H1 (cell line): Measurements from ENCODE around the gene DUOXA1. TPM values are rescaled to one million over a fixed set of nuclear protein-coding genes. Genes with fewer than 3 reads are reported as not detected.

Experiments used
- CTCF ChIA-PET: fragments of 300-600 bp; sonication (Branson Sonifier 250); formaldehyde crosslinking; loops from one replicate; lab custom pipeline; 2021; ENCODE audit not compliant: partially characterized antibody; lab: Charles Lee
- POLR2A ChIA-PET: fragments of 300-600 bp; sonication (Branson Sonifier 250); formaldehyde crosslinking; loops from one replicate; lab custom pipeline; 2021; ENCODE audit warnings: inconsistent platforms; ENCODE audit not compliant: partially characterized antibody; lab: Charles Lee
- DNase-seq, 2 experiments: peaks; one replicate each; pipeline versions ENCODE4 v3.0.0 to v3.0.0-alpha.2; 2010 to 2022; ENCODE audit warnings: low spot score in 2 of 2, low read depth in 1 of 2, mixed read lengths in 1 of 2
- FAIRE-seq: peaks from 2 replicates; lab custom pipeline; 2011; peaks lifted over from hg19 to GRCh38; lab: Jason Lieb, UNC
- H2AFZ ChIP-seq: 2 replicates; pipeline ENCODE4 v1.8.1; 2012; ENCODE audit warnings: low read length, inconsistent platforms
- H2AK5ac ChIP-seq: 2 replicates; pipeline ENCODE4 v1.6.1; 2013; ENCODE audit warnings: low read depth, low read length
- H2BK120ac ChIP-seq: replicated peaks from 2 replicates; pipeline ENCODE3; 2013; ENCODE audit warnings: low read depth, low read length, inconsistent platforms
- H2BK12ac ChIP-seq: 2 replicates; pipeline ENCODE4 v1.6.1; 2013; ENCODE audit warnings: low read depth, low read length
- H2BK15ac ChIP-seq: 2 replicates; pipeline ENCODE4 v1.6.1; 2013; ENCODE audit warnings: low read length
- H2BK20ac ChIP-seq: 2 replicates; pipeline ENCODE4 v1.6.1; 2013; ENCODE audit warnings: low read length
- H2BK5ac ChIP-seq: 2 replicates; pipeline ENCODE4 v1.6.1; 2013; ENCODE audit warnings: low read depth, low read length
- H3K14ac ChIP-seq: 2 replicates; pipeline ENCODE4 v1.6.1; 2013; ENCODE audit warnings: inconsistent platforms; ENCODE audit not compliant: insufficient read length
- H3K18ac ChIP-seq: 2 replicates; pipeline ENCODE4 v1.6.1; 2013; ENCODE audit warnings: low read length; ENCODE audit errors: extremely low read depth
- H3K23ac ChIP-seq: 2 replicates; pipeline ENCODE4 v1.6.1; 2013; ENCODE audit warnings: inconsistent platforms; ENCODE audit not compliant: insufficient read length
- H3K23me2 ChIP-seq: 2 replicates; pipeline ENCODE4 v1.6.1; 2013; ENCODE audit warnings: low read depth, low read length
- H3K27ac ChIP-seq: 2 replicates; pipeline ENCODE4 v1.6.1; 2011; ENCODE audit warnings: low read depth, low read length, inconsistent platforms
- H3K27me3 ChIP-seq, 4 experiments: replicated peaks in 1 of 4; 1 replicate in 1 of 4; 2 replicates in 3 of 4; pipeline versions ENCODE4 v1.6.1 to v1.8.1; 2011 to 2013; ENCODE audit warnings: low read length in 3 of 4, mild to moderate bottlenecking in 3 of 4, inconsistent platforms in 2 of 4, mixed read lengths in 2 of 4, moderate library complexity in 1 of 4; ENCODE audit not compliant: control insufficient read depth in 3 of 4, insufficient read depth in 3 of 4; ENCODE audit errors: extremely low read depth in 1 of 4
- H3K36me3 ChIP-seq, 4 experiments: 2 replicates each; pipeline versions ENCODE4 v1.6.1 to v1.8.1; 2011 to 2013; ENCODE audit warnings: mild to moderate bottlenecking in 4 of 4, low read length in 3 of 4, moderate library complexity in 2 of 4, control low read depth in 1 of 4, inconsistent platforms in 1 of 4; ENCODE audit not compliant: insufficient read depth in 4 of 4, control insufficient read depth in 2 of 4
- H3K4ac ChIP-seq: replicated peaks from 2 replicates; pipeline ENCODE3; 2013; ENCODE audit warnings: low read length, low read depth, mixed read lengths, inconsistent platforms; ENCODE audit not compliant: insufficient read length
- H3K4me1 ChIP-seq, 4 experiments: replicated peaks in 1 of 4; 1 replicate in 1 of 4; 2 replicates in 3 of 4; pipeline versions ENCODE4 v1.6.1 to v1.8.1; 2011 to 2013; ENCODE audit warnings: low read length in 3 of 4, inconsistent platforms in 2 of 4, mixed read lengths in 1 of 4; ENCODE audit not compliant: insufficient read depth in 4 of 4, control insufficient read depth in 3 of 4
- H3K4me2 ChIP-seq, 2 experiments: 2 replicates each; pipeline versions ENCODE4 v1.6.1 to v1.8.1; 2011 to 2013; ENCODE audit warnings: low read depth in 2 of 2, low read length in 2 of 2, control low read depth in 1 of 2, inconsistent platforms in 1 of 2, mild to moderate bottlenecking in 1 of 2; ENCODE audit not compliant: insufficient read depth in 1 of 2
- H3K4me3 ChIP-seq, 4 experiments: fragments of 200-600, 300-600 bp in 1 of 4; sonication (generic), shearing (Covaris generic), sonication (Bioruptor Twin) in 1 of 4; 2 replicates each; pipeline versions ENCODE4 v1.5.1 to v1.8.1; 2011 to 2016; ENCODE audit warnings: low read length in 4 of 4, low read depth in 3 of 4, control low read depth in 2 of 4, inconsistent platforms in 2 of 4, mild to moderate bottlenecking in 2 of 4, mixed read lengths in 1 of 4, moderate library complexity in 1 of 4; ENCODE audit not compliant: insufficient read depth in 2 of 4; ENCODE audit errors: extremely low read depth in 1 of 4
- H3K56ac ChIP-seq: replicated peaks from 2 replicates; pipeline ENCODE3; 2013; ENCODE audit warnings: low read depth, mild to moderate bottlenecking, mixed read lengths, low read length, inconsistent platforms; ENCODE audit not compliant: insufficient read length
- H3K79me1 ChIP-seq: 2 replicates; pipeline ENCODE4 v1.6.1; 2013; ENCODE audit warnings: low read depth, low read length, control low read depth
- H3K79me2 ChIP-seq, 2 experiments: 2 replicates each; pipeline versions ENCODE4 v1.6.1 to v1.8.1; 2012 to 2013; ENCODE audit warnings: low read length in 2 of 2, mild to moderate bottlenecking in 2 of 2, inconsistent platforms in 1 of 2; ENCODE audit not compliant: insufficient read depth in 2 of 2, control insufficient read depth in 1 of 2
- H3K9ac ChIP-seq, 4 experiments: replicated peaks in 1 of 4; 1 replicate in 1 of 4; 2 replicates in 3 of 4; pipeline versions ENCODE4 v1.6.1 to v1.8.1; 2011 to 2013; ENCODE audit warnings: low read depth in 3 of 4, low read length in 3 of 4, control low read depth in 2 of 4, mild to moderate bottlenecking in 2 of 4, moderate library complexity in 2 of 4, inconsistent platforms in 1 of 4; ENCODE audit errors: extremely low read depth in 1 of 4
- H3K9me3 ChIP-seq, 2 experiments: 2 replicates each; pipeline versions ENCODE4 v1.6.1 to v1.8.1; 2012 to 2013; ENCODE audit warnings: mild to moderate bottlenecking in 2 of 2, moderate library complexity in 2 of 2, control low read depth in 1 of 2, inconsistent platforms in 1 of 2, low read depth in 1 of 2, low read length in 1 of 2, mixed read lengths in 1 of 2; ENCODE audit not compliant: insufficient read depth in 2 of 2
- H4K20me1 ChIP-seq, 2 experiments: replicated peaks in 1 of 2; 2 replicates each; pipeline versions ENCODE3 to v1.8.1; 2011 to 2013; ENCODE audit warnings: inconsistent platforms in 2 of 2, low read length in 2 of 2, mild to moderate bottlenecking in 1 of 2; ENCODE audit not compliant: insufficient read depth in 2 of 2, control insufficient read depth in 1 of 2
- H4K5ac ChIP-seq: 2 replicates; pipeline ENCODE4 v1.6.1; 2013; ENCODE audit warnings: low read length, low read depth, mixed read lengths, inconsistent platforms; ENCODE audit not compliant: insufficient read length
- H4K8ac ChIP-seq: 2 replicates; pipeline ENCODE4 v1.8.0; 2013; ENCODE audit warnings: mild to moderate bottlenecking, moderate library complexity, low read length, inconsistent platforms; ENCODE audit not compliant: insufficient read depth; ENCODE audit errors: extremely low read depth
- H4K91ac ChIP-seq: replicated peaks from 2 replicates; pipeline ENCODE3; 2013; ENCODE audit warnings: low read length, mixed read lengths, inconsistent platforms; ENCODE audit not compliant: insufficient read length
- CHD2 ChIP-seq: IDR thresholded peaks from 2 replicates; pipeline ENCODE4 v1.6.1; 2012; ENCODE audit warnings: low read length, improper control_type of control experiment
- NRF1 ChIP-seq: IDR thresholded peaks from 2 replicates; pipeline ENCODE4 v1.6.1; 2011; ENCODE audit warnings: mild to moderate bottlenecking, low read depth, low read length, improper control_type of control experiment
- SP2 ChIP-seq: IDR thresholded peaks from 2 replicates; pipeline ENCODE4 v1.6.1; 2012; ENCODE audit warnings: mild to moderate bottlenecking, low read length, inconsistent platforms
- WGBS, 2 experiments: shearing (Covaris generic) in 1 of 2; methylation state at CpG; one replicate each; pipeline versions ENCODE4 v1.1.6 to v1.1.7; 2013 to 2015; ENCODE audit warnings: low lambda C conversion rate in 2 of 2, mixed read lengths in 2 of 2, inconsistent platforms in 1 of 2, low coverage in 1 of 2, missing lambda C conversion rate in 1 of 2; ENCODE audit not compliant: insufficient replicate concordance in 2 of 2, insufficient coverage in 1 of 2, insufficient read length in 1 of 2; ENCODE audit errors: extremely low coverage in 1 of 2, missing lambda C conversion rate in 1 of 2; 5-methylcytosine and 5-hydroxymethylcytosine counted together
- polyA plus RNA-seq, 7 experiments: library from polyadenylated mRNA; depleted of rRNA in 3 of 7; stranded (reverse) in 5 of 7; unstranded in 2 of 7; fragments of >200 nt in 5 of 7; fragments of 200-250 nt in 2 of 7; gene quantifications; 1 replicate in 5 of 7; 2 replicates in 1 of 7; 4 replicates in 1 of 7; pipeline versions ENCODE4 v1.2.1 to v1.2.3, GENCODE V29; 2011 to 2013; ENCODE audit warnings: missing spikeins in 2 of 7, mixed read lengths in 2 of 7
- total RNA-seq: library from RNA; stranded (reverse); fragmentation: NEBNext Ultra II Directional; extraction: Animal tissue kit (Norgen Biotek cat#: 25700); gene quantifications from 2 replicates; pipeline ENCODE4 v1.2.1, GENCODE V29; 2021

The DUOXA1 gene
- total and polyA plus RNA-seq, 2 of the 8 experiments (the other 6 are each of a cell fraction or from before 2014, with no cell fraction given) = 0.18 TPM; not detected in 1

GRCh38 chr15:45163508-45163856, 33.8 kb upstream of the DUOXA1 start:
- no peaks in the 10 kb centered on the region; a peak in 1 of 7 replicates for H3K27me3 ChIP-seq
- H3K9me3 ChIP-seq = no peaks in the 10 kb centered on the region
- H3K4me1 ChIP-seq = peaks cover 0 to 9% (median 6%) of the 10 kb centered on the region in 4 experiments; a peak in 5 of 7 replicates
- WGBS, 2 experiments = 80% methylated on average over 9 of the region's 9 CpGs; no CpG with 5 or more reads in 1 of the 2 experiments
- no peak overlapping the region for H3K23ac ChIP-seq
- no peak overlapping the region for H3K4ac ChIP-seq
- no peak overlapping the region for H2AK5ac ChIP-seq
- CTCF ChIA-PET = interaction anchor here (0.5 to 41.8 kb wide), 46 partner anchors 10 to 451 kb away, joined by 3 to 1117 read pairs (median 6); partner anchors contain the start of genes DUOX2, DUOXA2 and SHF
- no peak overlapping the region for H2BK20ac ChIP-seq
- POLR2A ChIA-PET = interaction anchor here (1.2 to 3.8 kb wide), 10 partner anchors 9 to 239 kb away, joined by 3 to 33 read pairs (median 6); partner anchors contain the start of genes DUOX2, DUOXA2 and SHF
- H2AFZ ChIP-seq = no peak overlapping the region
- no peak overlapping the region for H3K9ac ChIP-seq
- TF ChIP-seq SP2 (no peak), NRF1 (no peak), CHD2 (no peak)
- peaks cover 0 to 2% of the 10 kb centered on the region in 2 experiments for H4K20me1 ChIP-seq
- no peaks in the 10 kb centered on the region for H3K79me1 ChIP-seq
- H3K14ac ChIP-seq = no peak overlapping the region
- no peak for FAIRE-seq
- H2BK5ac ChIP-seq = no peak overlapping the region
- no peak overlapping the region for H3K27ac ChIP-seq
- no peak overlapping the region for H3K4me2 ChIP-seq
- no peak overlapping the region for H2BK120ac ChIP-seq
- no peak overlapping the region; the same call in 1 of the 2 replicates for H4K8ac ChIP-seq
- H3K36me3 ChIP-seq = no peaks in the 10 kb centered on the region
- no peak overlapping the region for H4K91ac ChIP-seq
- H4K5ac ChIP-seq = no peak overlapping the region
- no peak overlapping the region for H2BK12ac ChIP-seq
- no peaks in the 10 kb centered on the region for H3K79me2 ChIP-seq
- no peaks in the 10 kb centered on the region; the same call in 1 of the 2 replicates for H3K23me2 ChIP-seq
- H2BK15ac ChIP-seq = no peak overlapping the region
- no peak for DNase-seq
- H3K18ac ChIP-seq = no peak overlapping the region
- no peak overlapping the region for H3K56ac ChIP-seq
- no peak overlapping the region for H3K4me3 ChIP-seq
